Effector memory CD4-positive, alpha-beta T cell (primary cell): ENCODE data around the gene RGL3.
"Not testable (repeated sequence)": the region's sequence is repeated elsewhere in the genome, so short reads cannot be mapped to it uniquely, and the experiment has no call there.

Experiments used
- DNase-seq, 3 donors: peaks; one replicate each; pipeline ENCODE4 v3.0.0-alpha.2; 2020
- H3K27ac ChIP-seq: 2 replicates; pipeline ENCODE4 v1.7.0; 2013; ENCODE audit warnings: mild to moderate bottlenecking, low read length, moderate library complexity; ENCODE audit not compliant: insufficient read depth, poor library complexity, severe bottlenecking
- H3K27me3 ChIP-seq: replicated peaks from 2 replicates; pipeline ENCODE4 v1.7.0; 2013; ENCODE audit warnings: mild to moderate bottlenecking, low read length; ENCODE audit not compliant: insufficient read depth, control insufficient read depth, poor library complexity, severe bottlenecking
- H3K36me3 ChIP-seq: 2 replicates; pipeline ENCODE4 v1.7.0; 2013; ENCODE audit warnings: mild to moderate bottlenecking, low read length, moderate library complexity; ENCODE audit not compliant: control insufficient read depth, insufficient read depth
- H3K4me1 ChIP-seq: 2 replicates; pipeline ENCODE4 v1.7.0; 2013; ENCODE audit warnings: low read length, mild to moderate bottlenecking; ENCODE audit not compliant: control insufficient read depth, insufficient read depth, poor library complexity, severe bottlenecking
- H3K4me3 ChIP-seq: 2 replicates; pipeline ENCODE4 v1.7.0; 2013; ENCODE audit warnings: low read length, low read depth, mild to moderate bottlenecking; ENCODE audit not compliant: insufficient read depth, poor library complexity, severe bottlenecking
- H3K9me3 ChIP-seq: 2 replicates; pipeline ENCODE4 v1.7.0; 2013; ENCODE audit warnings: mild to moderate bottlenecking, low read length, moderate library complexity; ENCODE audit not compliant: control insufficient read depth

Gene RGL3

GRCh38 chr19:11421371-11422098 lies 2.4 kb upstream of the RGL3 start:
- Histone ChIP-seq H3K4me1 (peaks cover 46% of the 10 kb centered on the region), H3K27ac (no peak overlapping the region), H3K4me3 (peak overlapping the region; percentile 54), H3K27me3 (peaks cover 58% of the 10 kb centered on the region), H3K36me3 (no peaks in the 10 kb centered on the region), H3K9me3 (no peaks in the 10 kb centered on the region)
- peak in 1 of 3 donors; percentile 17 for DNase-seq

GRCh38 chr19:11420429-11421370 lies 1.6 kb upstream of the RGL3 start:
- no peaks in the 10 kb centered on the region for H3K36me3 ChIP-seq
- H3K27ac ChIP-seq: no peak overlapping the region
- DNase-seq: no peak
- no peaks in the 10 kb centered on the region for H3K9me3 ChIP-seq
- H3K4me1 ChIP-seq: peaks cover 46% of the 10 kb centered on the region
- peak overlapping the region; percentile 54 for H3K4me3 ChIP-seq
- peaks cover 58% of the 10 kb centered on the region for H3K27me3 ChIP-seq

GRCh38 chr19:11418094-11418548 lies 993 bp downstream of the RGL3 start:
- DNase-seq: no peak
- Histone ChIP-seq H3K4me3 (no peak overlapping the region), H3K36me3 (no peaks in the 10 kb centered on the region), H3K9me3 (no peaks in the 10 kb centered on the region), H3K27me3 (peaks cover 46% of the 10 kb centered on the region), H3K4me1 (peaks cover 37% of the 10 kb centered on the region), H3K27ac (no peak overlapping the region)

- Histone ChIP-seq H3K36me3 (no peaks in the 10 kb centered on the region), H3K9me3 (no peaks in the 10 kb centered on the region), H3K27me3 (peaks cover 32% of the 10 kb centered on the region), H3K4me1 (peaks cover 22% of the 10 kb centered on the region), H3K4me3 (no peak overlapping the region), H3K27ac (no peak overlapping the region)
- DNase-seq: no peak
Measured at GRCh38 chr19:11416346-11417052, 2.6 kb downstream of the RGL3 start.

- Histone ChIP-seq H3K9me3 (no peaks in the 10 kb centered on the region), H3K4me1 (peaks cover 9% of the 10 kb centered on the region), H3K4me3 (no peak overlapping the region), H3K27me3 (peaks cover 16% of the 10 kb centered on the region), H3K36me3 (no peaks in the 10 kb centered on the region), H3K27ac (no peak overlapping the region)
- no peak for DNase-seq
Measured at GRCh38 chr19:11414544-11414943, 4.6 kb downstream of the RGL3 start.

GRCh38 chr19:11410682-11411081 lies 8.4 kb downstream of the RGL3 start:
- no peak for DNase-seq
- Histone ChIP-seq H3K4me1 (no peaks in the 10 kb centered on the region), H3K27me3 (peaks cover 7% of the 10 kb centered on the region), H3K27ac (no peak overlapping the region), H3K9me3 (no peaks in the 10 kb centered on the region), H3K4me3 (no peak overlapping the region), H3K36me3 (no peaks in the 10 kb centered on the region)

- Histone ChIP-seq H3K27ac (no peak overlapping the region), H3K4me3 (no peak overlapping the region), H3K4me1 (no peaks in the 10 kb centered on the region), H3K36me3 (no peaks in the 10 kb centered on the region), H3K27me3 (peaks cover 7% of the 10 kb centered on the region), H3K9me3 (no peaks in the 10 kb centered on the region)
- no peak for DNase-seq
Measured at GRCh38 chr19:11408591-11408990, 10.5 kb downstream of the RGL3 start.

GRCh38 chr19:11406703-11407236 lies 12.3 kb downstream of the RGL3 start:
- DNase-seq, H3K4me1 ChIP-seq, H3K27me3 ChIP-seq, H3K27ac ChIP-seq, H3K36me3 ChIP-seq, H3K9me3 ChIP-seq, H3K4me3 ChIP-seq: not testable (repeated sequence)

GRCh38 chr19:11405846-11406643 lies 13.1 kb downstream of the RGL3 start:
- peaks cover 7% of the 10 kb centered on the region for H3K27me3 ChIP-seq
- H3K27ac ChIP-seq: no peak overlapping the region
- no peaks in the 10 kb centered on the region for H3K4me1 ChIP-seq
- H3K4me3 ChIP-seq: no peak overlapping the region
- DNase-seq: no peak
- H3K9me3 ChIP-seq: no peaks in the 10 kb centered on the region
- H3K36me3 ChIP-seq: no peaks in the 10 kb centered on the region
